Measurements from ENCODE around the gene TSPAN4. TPM values are rescaled to one million over a fixed set of nuclear protein-coding genes. Genes with fewer than 3 reads are reported as not detected.

Gene TSPAN4
- total and polyA plus RNA-seq, 2 of the 13 experiments (the other 11 are each of a cell fraction or from before 2014, with no cell fraction given) = 31.7 to 68.3 TPM

GRCh38 chr11:880447-880846, 37.8 kb downstream of the TSPAN4 start (continued):
- TF ChIP-seq ZFP82 (CRISPR knock-in tag; IDR thresholded peaks at IDR 0.05; ENCODE audit: borderline replicate concordance) (no peak), HMG20A (CRISPR knock-in tag; IDR thresholded peaks at IDR 0.05; ENCODE audit: borderline replicate concordance) (no peak), ZNF670 (CRISPR knock-in tag; IDR thresholded peaks at IDR 0.05; ENCODE audit: borderline replicate concordance) (no peak), ZNF841 (CRISPR knock-in tag; IDR thresholded peaks at IDR 0.05; ENCODE audit: borderline replicate concordance) (no peak), ESRRA (CRISPR knock-in tag; IDR thresholded peaks at IDR 0.05; ENCODE audit: low read depth) (no peak), NFIC (IDR thresholded peaks at IDR 0.05; ENCODE audit: low read length) (no peak), ZNF569 (CRISPR knock-in tag; IDR thresholded peaks at IDR 0.05; ENCODE audit: borderline replicate concordance) (no peak), ZBTB4 (CRISPR knock-in tag; IDR thresholded peaks at IDR 0.05; ENCODE audit: borderline replicate concordance) (no peak), JDP2 (CRISPR knock-in tag; IDR thresholded peaks at IDR 0.05; ENCODE audit: borderline replicate concordance) (no peak), SMAD3 (CRISPR knock-in tag; IDR thresholded peaks at IDR 0.05) (no peak), NBN (conservative IDR thresholded peaks at IDR 0.05) (no peak), ZNF20 (CRISPR knock-in tag; IDR thresholded peaks at IDR 0.05) (no peak)

DNA sequence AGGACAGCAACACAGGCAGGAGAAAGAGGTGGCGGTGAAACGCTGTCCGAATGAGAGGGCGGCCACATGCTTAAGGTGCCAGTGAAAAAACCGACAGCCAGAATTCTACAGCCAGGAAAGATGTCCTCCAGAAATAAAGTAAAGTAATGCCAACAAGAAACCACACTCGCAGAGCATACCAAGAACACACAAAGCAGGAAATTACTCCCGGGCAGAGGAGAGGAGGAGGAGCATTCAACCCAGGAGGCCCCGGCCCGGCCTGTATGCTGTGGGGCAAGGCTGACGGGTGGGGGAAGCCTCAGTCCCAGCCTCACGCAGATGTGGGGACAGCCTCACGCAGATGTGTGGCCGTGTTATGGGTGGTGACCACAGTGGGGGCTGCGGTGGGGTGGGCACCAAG, 39.9 kb downstream of the TSPAN4 start:
- Histone ChIP-seq H3K79me2 (ENCODE audit: insufficient read depth, low read length) (no peaks in the 10 kb centered on the region), H4K20me1 (ENCODE audit: insufficient read depth, low read length) (no peaks in the 10 kb centered on the region), H3K36me3 (replicated peaks in 1 of 2; ENCODE audit: control insufficient read depth in 1 of 2, insufficient read depth in 2 of 2, low read length in 2 of 2) (peaks cover 9 to 24% of the 10 kb centered on the region in 2 experiments; a peak in 4 of 5 replicates), H3K9ac (ENCODE audit: insufficient read depth, low read depth, low read length) (no peak overlapping the region), H2AFZ (ENCODE audit: low read length) (no peak overlapping the region), H3K4me1 (ENCODE audit: insufficient read depth, low read length) (no peaks in the 10 kb centered on the region), H3K4me3 (replicated peaks in 1 of 3; ENCODE audit: insufficient read depth in 1 of 3, low read depth in 2 of 3, low read length in 3 of 3) (no peak overlapping the region), H3K27ac (ENCODE audit: extremely low read length, insufficient read depth, low read length) (no peak overlapping the region), H3K9me3 (ENCODE audit: low read length) (no peaks in the 10 kb centered on the region), H3K4me2 (ENCODE audit: low read depth, low read length) (no peak overlapping the region), H3K27me3 (ENCODE audit: control insufficient read depth in 1 of 2, insufficient read depth in 2 of 2, low read length in 2 of 2) (no peaks in the 10 kb centered on the region)
- 95% methylated on average over 14 of the region's 14 CpGs for WGBS (ENCODE audit: low lambda C conversion rate)
- FAIRE-seq (no peak), ATAC-seq (no peak), DNase-seq (ENCODE audit: low spot score) (no peak)
- BruUV-seq (replicated peaks) = no TSS peak
- ChIA-PET CTCF (ENCODE audit: low intra/inter-chr PET ratio, low total read pairs) (no interaction called here), POLR2A (no interaction called here)
- intact Hi-C loops (cut with micrococcal nuclease; ENCODE audit: unreplicated experiment) = no loop called here
- in situ Hi-C loops (cut with HindIII; ENCODE audit: extremely low pct_ligation_motif_present, low pct_unique_long_range_greater_than_20kb) = loop anchor here (10.0 kb wide), 1 partner anchor 172 kb away; no protein-coding TSS in a partner anchor
- TF ChIP-seq ZNF382 (CRISPR knock-in tag; IDR thresholded peaks at IDR 0.05; ENCODE audit: borderline replicate concordance) = no peak
- TF ChIP-seq DNMT1 (CRISPR knock-in tag; IDR thresholded peaks at IDR 0.05) = no peak
- TF ChIP-seq TCF7L2 (IDR thresholded peaks at IDR 0.05; ENCODE audit: low read depth, low read length) = no peak
- TF ChIP-seq ZBTB7A (CRISPR knock-in tag; IDR thresholded peaks at IDR 0.05) = no peak
- TF ChIP-seq PHB2 (IDR thresholded peaks at IDR 0.05; ENCODE audit: partially characterized antibody) = no peak
- no peak for TF ChIP-seq ZNF660 (CRISPR knock-in tag; IDR thresholded peaks at IDR 0.05; ENCODE audit: borderline replicate concordance, low read depth)
- no peak for TF ChIP-seq ZNF782 (CRISPR knock-in tag; IDR thresholded peaks at IDR 0.05; ENCODE audit: borderline replicate concordance)
- no peak for TF ChIP-seq ZNF597 (CRISPR knock-in tag; IDR thresholded peaks at IDR 0.05)
- TF ChIP-seq STAG1 (CRISPR knock-in tag; IDR thresholded peaks at IDR 0.05) = no peak
